ENCODE data around the gene ITPR1.
"Not testable (repeated sequence)": the region's sequence is repeated elsewhere in the genome, so short reads cannot be mapped to it uniquely, and the experiment has no call there.

The ITPR1 gene

DNA sequence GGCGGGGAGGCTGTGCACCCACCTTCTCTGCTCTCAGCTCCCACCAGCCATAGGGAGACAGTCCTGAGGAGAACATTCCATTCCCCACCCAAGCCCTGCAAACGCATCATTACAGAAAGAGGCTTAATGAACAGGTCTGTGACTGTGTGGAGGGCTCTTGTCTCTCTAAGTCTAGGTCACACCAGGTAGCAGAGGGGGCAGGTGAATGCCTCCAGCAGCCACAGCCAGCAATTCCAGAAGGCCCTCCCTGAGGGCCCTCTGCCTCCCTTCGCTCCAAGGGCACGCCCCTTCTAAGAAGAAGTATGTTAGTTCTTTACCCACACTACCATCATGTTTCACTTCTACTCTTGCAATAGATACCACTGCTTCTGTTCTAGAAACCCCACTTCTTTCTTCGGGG lies 268.6 kb downstream of the ITPR1 start:
- no peak for DNase-seq (ENCODE audit: extremely low read depth, low read depth)
- TF ChIP-seq CTCF (IDR thresholded peaks at IDR 0.05; ENCODE audit: low read depth, low read length, missing control alignments): no peak
- H3K4me3 ChIP-seq (replicated peaks; ENCODE audit: low read depth, low read length): no peak overlapping the region

GRCh38 chr3:4762481-4763230 lies 269.5 kb downstream of the ITPR1 start:
- H3K4me3 ChIP-seq (replicated peaks; ENCODE audit: low read depth, low read length); DNase-seq (ENCODE audit: extremely low read depth, low read depth): not testable (repeated sequence)

DNA sequence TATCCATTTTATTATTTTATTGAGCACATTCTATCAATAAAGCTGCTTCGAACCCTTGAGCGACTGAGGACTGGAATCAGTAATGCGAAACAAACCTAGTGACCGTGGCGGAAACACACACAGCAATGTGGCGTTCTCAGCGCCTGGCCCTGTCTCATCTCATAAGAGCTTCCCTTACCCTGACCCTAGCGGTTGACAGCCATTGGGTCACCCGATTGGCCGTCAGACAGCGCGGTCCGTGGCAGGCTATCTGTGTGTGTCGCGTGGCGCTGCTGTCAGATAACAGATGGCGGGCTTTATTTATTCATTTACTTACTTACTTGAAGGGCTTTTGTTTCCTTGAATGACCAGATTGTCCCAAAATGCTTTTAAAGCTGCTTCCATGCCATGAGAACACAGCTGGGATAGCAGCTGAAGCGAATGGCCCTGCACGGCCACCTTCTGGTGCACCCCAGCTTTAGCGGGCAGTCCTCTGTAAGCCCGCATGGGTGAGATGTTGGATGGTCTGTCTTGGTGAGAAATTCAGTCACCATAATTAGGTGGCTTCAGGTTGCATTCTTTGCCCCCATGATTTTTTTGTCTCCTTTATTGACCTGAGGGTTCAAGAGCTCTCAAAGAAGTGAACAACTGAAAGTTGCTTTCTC lies 270.6 kb downstream of the ITPR1 start:
- DNase-seq (ENCODE audit: extremely low read depth, low read depth): no peak
- no peak overlapping the region for H3K4me3 ChIP-seq (replicated peaks; ENCODE audit: low read depth, low read length)
- TF ChIP-seq CTCF (IDR thresholded peaks at IDR 0.05; ENCODE audit: low read depth, low read length, missing control alignments): no peak

DNA sequence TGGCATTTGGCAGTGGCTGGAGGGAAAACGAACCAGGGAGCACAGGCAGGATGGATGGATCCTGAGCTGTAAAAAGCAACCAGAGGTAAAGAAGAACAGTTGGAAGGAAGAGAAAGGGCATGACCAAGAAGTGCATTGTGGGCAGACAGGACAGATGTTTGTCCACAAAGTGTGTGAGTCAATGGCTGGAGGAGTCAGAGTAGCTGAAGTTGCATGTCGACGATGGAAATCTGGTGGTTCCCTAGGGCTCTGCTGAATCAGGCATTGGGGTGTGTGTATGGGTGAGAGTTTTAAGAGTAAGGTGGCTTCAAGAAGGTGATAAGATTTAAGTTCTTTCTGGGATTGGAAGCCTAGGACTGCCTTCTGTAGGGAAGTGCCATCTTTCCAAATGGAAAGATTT lies 272.1 kb downstream of the ITPR1 start:
- no peak for TF ChIP-seq CTCF (IDR thresholded peaks at IDR 0.05; ENCODE audit: low read depth, low read length, missing control alignments)
- DNase-seq (ENCODE audit: extremely low read depth, low read depth): no peak
- no peak overlapping the region for H3K4me3 ChIP-seq (replicated peaks; ENCODE audit: low read depth, low read length)

DNA sequence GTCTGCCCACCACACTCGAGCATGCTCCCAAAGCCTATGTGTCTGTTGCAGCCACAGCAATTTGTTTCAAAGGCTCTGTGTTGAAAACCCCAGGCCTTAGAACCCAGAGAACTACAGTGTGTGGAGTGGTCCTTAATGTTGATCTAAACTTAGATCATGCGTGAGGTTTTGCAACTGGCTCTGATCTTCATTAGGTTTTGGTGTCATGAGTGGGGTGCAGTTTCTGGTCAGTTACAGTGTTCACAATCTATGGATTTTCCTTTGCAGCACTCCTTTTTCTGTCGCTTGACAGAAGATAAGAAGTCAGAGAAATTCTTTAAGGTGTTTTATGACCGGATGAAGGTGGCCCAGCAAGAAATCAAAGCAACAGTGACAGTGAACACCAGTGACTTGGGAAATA lies 273.1 kb downstream of the ITPR1 start:
- H3K4me3 ChIP-seq (replicated peaks; ENCODE audit: low read depth, low read length): no peak overlapping the region
- TF ChIP-seq CTCF (IDR thresholded peaks at IDR 0.05; ENCODE audit: low read depth, low read length, missing control alignments): no peak
- no peak for DNase-seq (ENCODE audit: extremely low read depth, low read depth)

DNA sequence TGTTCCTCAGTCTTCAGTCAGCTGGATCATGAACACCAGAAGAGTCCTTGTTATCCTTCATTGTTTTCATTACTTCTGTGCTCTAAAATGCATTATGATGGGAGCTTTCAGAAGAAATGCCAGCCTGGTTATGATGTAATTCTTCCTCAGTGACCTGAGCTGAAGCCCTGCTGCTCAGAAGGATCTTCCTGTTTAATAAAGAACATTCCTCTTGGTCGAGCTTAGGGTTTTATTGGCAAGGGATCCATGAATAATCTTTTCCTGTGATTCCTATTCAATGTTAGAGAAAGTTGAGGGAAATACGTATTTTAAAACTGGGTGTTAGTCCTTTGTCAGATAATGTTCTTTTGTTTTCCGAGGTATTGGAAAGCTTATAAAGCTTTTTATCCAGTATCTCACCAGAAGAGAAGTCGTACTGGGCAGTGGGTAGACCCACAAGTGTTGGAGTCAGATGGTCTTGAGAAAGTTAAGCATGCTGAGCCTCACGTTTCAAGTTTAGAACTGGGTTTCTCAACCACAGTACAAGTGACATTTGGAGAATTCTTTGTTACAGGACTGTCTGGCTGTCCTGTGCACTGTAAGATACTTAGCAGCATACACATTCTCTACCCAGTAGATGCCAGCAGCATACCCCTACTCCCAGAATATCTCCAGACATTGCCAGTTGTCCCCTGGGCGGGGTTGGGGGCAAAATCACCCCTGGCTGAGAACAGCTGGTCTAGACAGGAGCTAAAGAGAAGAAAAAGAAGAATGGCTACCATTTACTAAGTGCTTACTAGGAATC lies 273.8 kb downstream of the ITPR1 start:
- TF ChIP-seq CTCF (IDR thresholded peaks at IDR 0.05; ENCODE audit: low read depth, low read length, missing control alignments): no peak
- DNase-seq (ENCODE audit: extremely low read depth, low read depth): no peak

GRCh38 chr3:4768021-4768420 lies 274.9 kb downstream of the ITPR1 start:
- no peak for DNase-seq (ENCODE audit: extremely low read depth, low read depth)
- no peak overlapping the region for H3K4me3 ChIP-seq (replicated peaks; ENCODE audit: low read depth, low read length)
- TF ChIP-seq CTCF (IDR thresholded peaks at IDR 0.05; ENCODE audit: low read depth, low read length, missing control alignments): no peak

More for the DNA sequence above, 273.8 kb downstream of the ITPR1 start:
- no peak overlapping the region for H3K4me3 ChIP-seq (replicated peaks; ENCODE audit: low read depth, low read length)

All from HFF-Myc (cell line).